CD4-positive, alpha-beta memory T cell (primary cell): ENCODE data around the gene MRNIP. TPM values are rescaled to one million over a fixed set of nuclear protein-coding genes. Genes with fewer than 3 reads are reported as not detected.

Experiments used
- CTCF ChIA-PET: fragments of 350-600 bp; sonication (Branson Sonifier 250); formaldehyde crosslinking; loops from one replicate; lab custom pipeline; 2021; ENCODE audit warnings: inconsistent platforms; ENCODE audit not compliant: partially characterized antibody; lab: Charles Lee
- POLR2A ChIA-PET: fragments of 350-600 bp; sonication (Branson Sonifier 250); formaldehyde crosslinking; loops from one replicate; lab custom pipeline; 2021; ENCODE audit not compliant: partially characterized antibody; lab: Charles Lee
- DNase-seq, 5 donors: peaks; one replicate each; pipeline versions ENCODE4 v3.0.0 to v3.0.0-alpha.2; 2020 to 2022; ENCODE audit warnings: mixed read lengths in 1 of 5
- H3K27ac ChIP-seq: one replicate; pipeline ENCODE4 v1.7.0; 2013; ENCODE audit warnings: low read depth, low read length
- H3K27me3 ChIP-seq: 2 replicates; pipeline ENCODE4 v1.7.0; 2013; ENCODE audit warnings: mild to moderate bottlenecking, low read length, moderate library complexity; ENCODE audit not compliant: insufficient read depth
- H3K36me3 ChIP-seq: 2 replicates; pipeline ENCODE4 v1.7.0; 2013; ENCODE audit warnings: mild to moderate bottlenecking, low read length, moderate library complexity; ENCODE audit not compliant: insufficient read depth
- H3K4me1 ChIP-seq: 2 replicates; pipeline ENCODE4 v1.7.0; 2013; ENCODE audit warnings: mild to moderate bottlenecking, low read length, moderate library complexity; ENCODE audit not compliant: insufficient read depth
- H3K4me3 ChIP-seq, 2 donors: one replicate each; pipeline ENCODE4 v1.7.0; 2013; ENCODE audit warnings: low read length in 2 of 2, mild to moderate bottlenecking in 1 of 2
- H3K9me3 ChIP-seq, 2 donors: one replicate each; pipeline ENCODE4 v1.7.0; 2013; ENCODE audit warnings: low read length in 2 of 2, control low read depth in 1 of 2; ENCODE audit not compliant: control insufficient read depth in 1 of 2
- H3K27ac Mint-ChIP-seq, 7 donors: one replicate each; pipeline ENCODE4 v1.8.0; 2020 to 2021; ENCODE audit warnings: mixed read lengths in 7 of 7, mild to moderate bottlenecking in 6 of 7, inconsistent platforms in 3 of 7, moderate library complexity in 3 of 7
- H3K27me3 Mint-ChIP-seq, 2 donors: one replicate each; pipeline ENCODE4 v1.8.0; 2020 to 2021; ENCODE audit warnings: mixed read lengths in 2 of 2
- H3K36me3 Mint-ChIP-seq, 2 donors: one replicate each; pipeline ENCODE4 v1.8.0; 2020 to 2021; ENCODE audit warnings: mixed read lengths in 2 of 2, inconsistent platforms in 1 of 2, mild to moderate bottlenecking in 1 of 2
- H3K4me1 Mint-ChIP-seq, 4 donors: one replicate each; pipeline ENCODE4 v1.8.0; 2020 to 2021; ENCODE audit warnings: mixed read lengths in 4 of 4, mild to moderate bottlenecking in 1 of 4
- H3K4me3 Mint-ChIP-seq, 8 donors: one replicate each; pipeline ENCODE4 v1.8.0; 2020 to 2021; ENCODE audit warnings: mixed read lengths in 8 of 8, mild to moderate bottlenecking in 7 of 8, moderate library complexity in 6 of 8, inconsistent platforms in 3 of 8
- H3K9me3 Mint-ChIP-seq, 8 donors: one replicate each; pipeline ENCODE4 v1.8.0; 2020 to 2021; ENCODE audit warnings: mixed read lengths in 8 of 8, mild to moderate bottlenecking in 5 of 8, inconsistent platforms in 3 of 8, moderate library complexity in 1 of 8
- intact Hi-C: fragments of 100-400 bp; cut with micrococcal nuclease; formaldehyde crosslinking; loops from one replicate; pipeline ENCODE4 v1.15.1; 2023
- polyA plus RNA-seq, 2 donors: library from polyadenylated mRNA; unstranded; fragments of 300-500 nt; fragmentation: Illumina TruSeq; gene quantifications; one replicate each; pipeline ENCODE4 v1.2.3, GENCODE V29; 2021
- total RNA-seq, 2 experiments: library from RNA; stranded (reverse); gene quantifications; one replicate each; pipeline ENCODE4 v1.2.3, GENCODE V29; 2021

The MRNIP gene
- total and polyA plus RNA-seq, 4 experiments from 2014 or later, result 11.4 to 129 (median 70.9) TPM

GRCh38 chr5:179895861-179896260, 37.2 kb upstream of the MRNIP start:
- no peak for DNase-seq
- peak overlapping the region in 1 of 7 donors; percentile 74 for H3K27ac Mint-ChIP-seq
- H3K4me3 ChIP-seq, result no peak overlapping the region

DNA sequence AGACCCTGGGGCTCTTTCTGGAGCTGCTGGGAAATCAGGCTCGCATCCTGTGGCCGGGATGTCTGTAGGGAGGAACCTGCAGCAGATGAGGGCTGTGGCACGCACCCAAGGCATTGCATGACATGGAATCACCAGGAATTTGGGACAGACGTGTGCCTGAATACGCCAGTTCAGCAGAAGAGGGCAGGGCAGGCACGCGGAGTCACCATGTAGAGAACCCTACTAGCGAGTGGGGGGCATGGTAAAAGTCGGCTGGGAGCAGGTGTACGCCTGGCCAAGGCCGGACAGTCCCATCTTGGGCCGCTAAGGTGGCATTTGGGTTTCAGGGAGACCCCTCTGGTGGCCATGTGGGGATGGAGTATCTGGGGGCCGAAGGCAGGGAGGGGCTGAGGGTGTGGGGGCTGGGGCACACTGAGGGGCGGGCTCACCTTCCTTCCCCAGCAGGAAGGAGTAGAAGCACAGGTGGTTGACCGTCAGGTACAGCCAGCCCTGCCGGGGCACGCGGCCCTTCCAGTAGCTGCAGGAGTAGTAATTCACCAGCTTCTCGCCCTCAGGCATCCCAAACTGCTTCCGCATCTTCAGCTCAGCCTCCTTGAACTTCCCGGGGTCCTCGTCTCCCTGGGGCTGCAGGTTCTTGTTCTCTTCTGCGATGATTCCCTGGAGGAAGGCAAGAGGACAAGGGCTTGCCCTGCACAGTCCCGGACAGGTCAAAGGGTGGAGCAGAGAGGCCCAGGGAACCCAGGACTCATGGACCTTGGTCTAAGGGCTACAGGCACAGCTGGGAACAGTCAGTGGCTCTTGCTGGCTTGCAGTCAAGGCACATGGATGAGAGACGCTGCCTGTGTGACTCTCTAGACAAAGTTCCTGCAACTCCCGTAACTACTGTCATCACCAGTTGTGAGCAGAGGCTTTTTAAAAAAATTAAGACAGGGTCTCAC, 35.6 kb upstream of the MRNIP start:
- Histone ChIP-seq H3K4me3 (no peak overlapping the region), H3K36me3 (peaks cover 52% of the 10 kb centered on the region), H3K9me3 (no peaks in the 10 kb centered on the region), H3K27ac (no peak overlapping the region), H3K27me3 (no peaks in the 10 kb centered on the region), H3K4me1 (no peaks in the 10 kb centered on the region)
- no peaks in the 10 kb centered on the region for H3K27me3 Mint-ChIP-seq
- no peak for DNase-seq
- H3K27ac Mint-ChIP-seq, result no peak overlapping the region
- intact Hi-C loops, result no loop called here
- H3K9me3 Mint-ChIP-seq, result peaks cover 0 to 2% (median 0%) of the 10 kb centered on the region in 8 donors
- H3K4me1 Mint-ChIP-seq, result no peaks in the 10 kb centered on the region
- CTCF ChIA-PET, result no interaction called here
- peaks cover 38 to 56% of the 10 kb centered on the region in 2 donors for H3K36me3 Mint-ChIP-seq
- H3K4me3 Mint-ChIP-seq, result no peak overlapping the region
- POLR2A ChIA-PET, result no interaction called here

More at GRCh38 chr5:179895861-179896260, 37.2 kb upstream of the MRNIP start:
- no peaks in the 10 kb centered on the region for H3K27me3 ChIP-seq
- CTCF ChIA-PET, result no interaction called here
- Mint-ChIP-seq H3K9me3 (peaks cover 0 to 2% (median 0%) of the 10 kb centered on the region in 8 donors), H3K4me3 (no peak overlapping the region), H3K36me3 (peaks cover 36 to 56% of the 10 kb centered on the region in 2 donors), H3K27me3 (no peaks in the 10 kb centered on the region), H3K4me1 (no peaks in the 10 kb centered on the region)
- peaks cover 45% of the 10 kb centered on the region for H3K36me3 ChIP-seq
- H3K9me3 ChIP-seq, result no peaks in the 10 kb centered on the region
- POLR2A ChIA-PET, result no interaction called here
- no peak overlapping the region for H3K27ac ChIP-seq
- intact Hi-C loops, result no loop called here
- H3K4me1 ChIP-seq, result no peaks in the 10 kb centered on the region

GRCh38 chr5:179893076-179893957, 34.7 kb upstream of the MRNIP start:
- H3K4me3 ChIP-seq, result no peak overlapping the region
- H3K36me3 Mint-ChIP-seq, result peaks cover 35 to 58% of the 10 kb centered on the region in 2 donors
- no peaks in the 10 kb centered on the region for H3K9me3 ChIP-seq
- ChIA-PET CTCF (no interaction called here), POLR2A (no interaction called here)
- H3K9me3 Mint-ChIP-seq, result peaks cover 0 to 3% (median 0%) of the 10 kb centered on the region in 8 donors
- no peak overlapping the region for H3K27ac Mint-ChIP-seq
- peaks cover 49% of the 10 kb centered on the region for H3K36me3 ChIP-seq
- no peak overlapping the region for H3K27ac ChIP-seq
- H3K27me3 ChIP-seq, result no peaks in the 10 kb centered on the region
- DNase-seq, result no peak
- H3K27me3 Mint-ChIP-seq, result no peaks in the 10 kb centered on the region
- no peaks in the 10 kb centered on the region for H3K4me1 Mint-ChIP-seq
- no peak overlapping the region for H3K4me3 Mint-ChIP-seq
- H3K4me1 ChIP-seq, result no peaks in the 10 kb centered on the region
- intact Hi-C loops, result no loop called here

- intact Hi-C loops, result no loop called here
- Mint-ChIP-seq H3K9me3 (peaks cover 0 to 3% (median 0%) of the 10 kb centered on the region in 8 donors), H3K27ac (no peak overlapping the region), H3K36me3 (peaks cover 41 to 61% of the 10 kb centered on the region in 2 donors), H3K27me3 (no peaks in the 10 kb centered on the region), H3K4me1 (no peaks in the 10 kb centered on the region), H3K4me3 (no peak overlapping the region)
- H3K4me1 ChIP-seq, result no peaks in the 10 kb centered on the region
- peaks cover 55% of the 10 kb centered on the region for H3K36me3 ChIP-seq
- no peaks in the 10 kb centered on the region for H3K27me3 ChIP-seq
- H3K9me3 ChIP-seq, result no peaks in the 10 kb centered on the region
- no peak overlapping the region for H3K4me3 ChIP-seq
- H3K27ac ChIP-seq, result no peak overlapping the region
- POLR2A ChIA-PET, result no interaction called here
- DNase-seq, result no peak
- CTCF ChIA-PET, result no interaction called here
Observed at GRCh38 chr5:179892255-179892654, 33.6 kb upstream of the MRNIP start.

DNA sequence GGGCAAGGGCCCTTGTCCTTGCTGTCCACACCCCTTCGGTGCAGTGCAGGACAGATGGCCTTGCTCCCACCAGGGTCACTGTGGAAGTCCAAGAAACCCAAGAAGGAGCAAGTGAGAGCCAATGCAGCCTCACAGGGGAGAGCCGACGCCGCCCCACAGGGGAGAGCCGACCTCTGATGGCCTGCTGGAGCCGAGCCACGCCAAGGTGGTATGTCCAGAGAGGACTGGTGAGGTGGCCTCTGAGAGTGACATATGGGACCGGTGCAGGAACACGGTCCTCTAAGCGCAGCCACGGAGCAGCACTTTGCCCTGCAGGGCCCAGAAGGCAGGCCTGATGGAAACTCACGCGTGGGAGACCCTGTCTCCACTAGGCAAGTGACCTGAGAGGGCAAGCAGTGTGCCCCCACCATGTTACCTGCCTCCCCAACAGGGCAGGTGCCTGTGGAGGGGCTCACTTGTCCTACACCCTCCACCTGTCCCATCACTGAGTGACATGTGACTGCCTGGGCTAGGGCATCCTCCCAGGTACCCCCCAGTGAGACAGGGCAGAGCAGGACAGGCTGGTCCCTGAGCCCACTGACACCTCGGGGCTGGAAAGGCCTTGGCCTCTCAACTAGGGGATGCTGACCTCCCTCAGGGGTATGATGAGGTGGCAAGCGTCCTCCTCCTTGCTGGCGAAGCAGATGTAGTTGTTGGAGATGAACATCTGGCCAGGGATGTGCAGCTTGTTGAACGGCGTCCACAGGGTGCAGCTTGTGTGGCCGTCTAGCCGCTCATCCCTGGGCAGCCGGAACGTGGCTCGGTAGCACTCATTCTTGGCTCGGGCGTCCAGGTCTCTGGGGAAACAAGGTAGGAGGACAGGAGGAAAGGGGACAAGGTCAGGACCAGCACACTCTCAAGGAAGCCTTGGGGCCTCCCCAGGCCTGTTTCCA, 32.4 kb upstream of the MRNIP start:
- Histone ChIP-seq H3K27ac (no peak overlapping the region), H3K4me3 (no peak overlapping the region), H3K9me3 (no peaks in the 10 kb centered on the region), H3K27me3 (no peaks in the 10 kb centered on the region), H3K4me1 (no peaks in the 10 kb centered on the region), H3K36me3 (peaks cover 56% of the 10 kb centered on the region)
- Mint-ChIP-seq H3K4me1 (no peaks in the 10 kb centered on the region), H3K9me3 (peaks cover 0 to 3% (median 0%) of the 10 kb centered on the region in 8 donors), H3K27me3 (no peaks in the 10 kb centered on the region), H3K27ac (peak overlapping the region in 2 of 7 donors; percentile 61 to 72), H3K4me3 (no peak overlapping the region), H3K36me3 (peaks cover 50 to 72% of the 10 kb centered on the region in 2 donors)
- no peak for DNase-seq
- CTCF ChIA-PET, result no interaction called here
- intact Hi-C loops, result no loop called here
- POLR2A ChIA-PET, result interaction anchor here (1.0 kb wide), 1 partner anchor 69 kb away, joined by 3 read pairs; no protein-coding TSS in a partner anchor

DNA sequence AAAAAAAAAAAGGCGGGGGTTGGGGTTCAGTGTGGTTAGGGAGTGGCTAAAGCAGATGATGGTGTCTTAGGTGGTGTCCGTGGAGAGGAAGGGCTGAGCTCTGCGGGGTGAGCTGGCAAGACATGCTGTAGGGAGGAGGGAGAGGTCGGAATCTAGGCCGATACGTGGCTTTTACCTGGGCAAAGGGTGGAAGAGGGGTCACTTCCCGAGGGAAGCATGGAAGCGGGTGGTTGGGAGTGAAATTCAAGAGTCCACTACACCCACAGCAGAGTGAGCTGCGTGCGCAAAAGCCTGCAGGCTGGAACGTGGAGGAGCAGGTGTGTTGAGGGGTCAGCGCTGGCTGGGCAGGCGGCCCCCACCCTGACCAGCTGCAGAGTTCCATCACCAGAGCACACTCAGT, 31.3 kb upstream of the MRNIP start:
- no peak for DNase-seq
- no peak overlapping the region for H3K4me3 ChIP-seq
- H3K27ac ChIP-seq, result no peak overlapping the region
- ChIA-PET POLR2A (interaction anchor here (1.0 kb wide), 1 partner anchor 68 kb away, joined by 3 read pairs; no protein-coding TSS in a partner anchor), CTCF (interaction anchor here (0.7 to 1.3 kb wide), 2 partner anchors 13 to 88 kb away, joined by 3 read pairs; no protein-coding TSS in a partner anchor)
- Mint-ChIP-seq H3K4me1 (no peaks in the 10 kb centered on the region), H3K27me3 (no peaks in the 10 kb centered on the region), H3K4me3 (no peak overlapping the region), H3K9me3 (peaks cover 0 to 3% (median under 1%) of the 10 kb centered on the region in 8 donors), H3K36me3 (peaks cover 51 to 70% of the 10 kb centered on the region in 2 donors), H3K27ac (peak overlapping the region in 1 of 7 donors; percentile 73)
- peaks cover 59% of the 10 kb centered on the region for H3K36me3 ChIP-seq
- no peaks in the 10 kb centered on the region for H3K27me3 ChIP-seq
- intact Hi-C loops, result no loop called here
- no peaks in the 10 kb centered on the region for H3K4me1 ChIP-seq
- no peaks in the 10 kb centered on the region for H3K9me3 ChIP-seq
